Esophagus squamous epithelium (tissue), 4 donors: ENCODE results near the gene GPR137.

ENCODE experiments used
- CTCF ChIP-seq, 6 experiments: fragments of 450-650 bp in 4 of 6; fragments of 200-600 bp in 2 of 6; sonication (generic) in 2 of 6; IDR thresholded peaks; one replicate each; pipeline ENCODE4 v1.5.1; 2016 to 2019; ENCODE audit warnings: antibody characterized with exemption in 6 of 6, mild to moderate bottlenecking in 4 of 6, moderate library complexity in 4 of 6
- POLR2A ChIP-seq, 4 donors: fragments of 450-650 bp; IDR thresholded peaks; one replicate each; pipeline ENCODE4 v1.6.1; 2017; ENCODE audit warnings: antibody characterized with exemption in 4 of 4, mild to moderate bottlenecking in 4 of 4, moderate library complexity in 3 of 4

GRCh38 chr11:64259533-64260067, 26.0 kb upstream of the GPR137 start:
- TF ChIP-seq CTCF (IDR thresholded peaks at IDR 0.05) (no peak), POLR2A (IDR thresholded peaks at IDR 0.05) (no peak)
